Body of pancreas (tissue), 4 donors: ENCODE results near the gene STRIP2. TPM values are rescaled to one million over a fixed set of nuclear protein-coding genes. Genes with fewer than 3 reads are reported as not detected.
"Not testable (repeated sequence)": the region's sequence is repeated elsewhere in the genome, so short reads cannot be mapped to it uniquely, and the experiment has no call there.

Source experiments
- ATAC-seq: fragments of 150-250 bp; one replicate; pipeline ENCODE4 v1.9.1; 2016
- DNase-seq, 4 donors: peaks; one replicate each; pipeline ENCODE4 v3.0.0-alpha.2; 2019
- H3K27ac ChIP-seq, 4 donors: fragments of 200-600 bp; sonication (generic); 1 replicate in 3 of 4; 2 replicates in 1 of 4; pipeline versions ENCODE4 v1.5.1 to v1.6.1; 2016 to 2019; ENCODE audit warnings: mild to moderate bottlenecking in 1 of 4, mixed read lengths in 1 of 4, moderate library complexity in 1 of 4
- H3K27me3 ChIP-seq, 2 donors: fragments of 200-600 bp; sonication (generic); one replicate each; pipeline ENCODE4 v1.6.0; 2016; ENCODE audit warnings: mild to moderate bottlenecking in 1 of 2
- H3K36me3 ChIP-seq, 2 donors: fragments of 200-600 bp; sonication (generic); replicated peaks in 1 of 2; 2 replicates each; pipeline ENCODE4 v1.5.1; 2016; ENCODE audit warnings: low read depth in 2 of 2; ENCODE audit not compliant: insufficient read depth in 1 of 2
- H3K4me1 ChIP-seq: fragments of 200-600 bp; sonication (generic); one replicate; pipeline ENCODE4 v1.6.0; 2016
- H3K4me3 ChIP-seq, 2 donors: fragments of 200-600 bp; sonication (generic); 1 replicate in 1 of 2; 2 replicates in 1 of 2; pipeline ENCODE4 v1.5.1; 2016 to 2019
- H3K9me3 ChIP-seq, 3 donors: fragments of 200-600 bp; sonication (generic); 1 replicate in 2 of 3; 2 replicates in 1 of 3; pipeline ENCODE4 v1.5.1; 2016
- POLR2A ChIP-seq, 3 donors: fragments of 450-650 bp; IDR thresholded peaks; one replicate each; pipeline ENCODE4 v1.6.1; 2016; ENCODE audit warnings: antibody characterized with exemption in 3 of 3, mild to moderate bottlenecking in 2 of 3
- WGBS, 2 donors: methylation state at CpG; one replicate each; pipeline ENCODE4 v1.1.5; 2017; 5-methylcytosine and 5-hydroxymethylcytosine counted together
- intact Hi-C: fragments of 100-400 bp; cut with DNase I; formaldehyde crosslinking; loops from one replicate; pipeline ENCODE4 v1.15.1; 2023
- total RNA-seq, 2 donors: library from RNA; depleted of rRNA; stranded (reverse); fragments of >200 nt; gene quantifications; one replicate each; pipeline ENCODE4 v1.1.0, GENCODE V29; 2016
- TF ChIP-seq, protein P1 (sequence below), 7 experiments: fragments of 450-650 bp in 4 of 7; fragments of 200-600 bp in 3 of 7; sonication (generic) in 3 of 7; IDR thresholded peaks; one replicate each; pipeline ENCODE4 v1.5.1; 2016 to 2019; ENCODE audit warnings: antibody characterized with exemption in 7 of 7

The STRIP2 gene
- total RNA-seq, 2 donors from 2014 or later = 0.26 TPM; not detected in 1

DNA sequence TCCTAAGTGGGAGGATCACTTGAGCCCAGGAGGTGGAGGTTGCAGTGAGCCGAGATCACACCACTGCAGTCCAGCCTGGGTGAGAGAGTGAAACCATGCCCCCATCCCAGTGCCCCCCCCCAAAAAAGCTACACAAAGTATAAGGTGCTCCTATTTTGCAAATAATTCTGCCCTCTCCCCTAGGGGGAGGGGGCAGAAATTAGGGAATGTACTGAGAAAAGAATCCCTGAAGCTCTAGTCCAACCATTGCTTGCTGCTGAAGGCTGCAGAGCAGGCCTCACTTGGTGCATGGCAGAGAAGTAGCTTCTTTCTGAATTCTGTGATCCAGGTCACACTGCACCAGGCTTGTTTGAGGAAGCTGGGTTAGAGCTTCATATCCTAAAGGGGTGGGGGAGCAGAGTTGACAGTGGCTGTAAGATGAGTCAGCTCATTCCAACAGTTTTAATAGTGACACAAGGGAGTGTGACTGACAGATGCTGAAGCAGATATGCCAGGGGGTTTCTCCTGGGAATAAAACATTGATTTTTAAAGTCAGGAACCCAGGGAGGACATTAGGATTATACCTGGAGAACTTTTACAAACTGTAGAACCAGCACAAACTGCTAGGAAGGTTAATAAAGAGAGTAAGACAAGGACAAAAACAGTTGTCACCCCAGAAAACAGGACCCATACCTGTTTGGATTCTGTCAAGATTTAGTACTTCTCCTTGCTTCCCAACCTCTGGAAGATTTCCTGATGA is 32.8 kb upstream of the STRIP2 start:
- no peak for ATAC-seq
- no peak for DNase-seq

GRCh38 chr7:129401967-129402860 is 32.0 kb upstream of the STRIP2 start:
- peaks cover 0 to 2% of the 10 kb centered on the region in 2 donors for H3K36me3 ChIP-seq
- H3K27me3 ChIP-seq = no peaks in the 10 kb centered on the region
- intact Hi-C loops = no loop called here
- ATAC-seq = no peak
- no peak for DNase-seq
- WGBS, 2 donors = 69 to 78% methylated on average over 3 of the region's 3 CpGs
- no peaks in the 10 kb centered on the region for H3K9me3 ChIP-seq
- H3K4me3 ChIP-seq = no peak overlapping the region
- H3K4me1 ChIP-seq = no peaks in the 10 kb centered on the region
- no peak overlapping the region for H3K27ac ChIP-seq
- no peak for TF ChIP-seq POLR2A (IDR thresholded peaks at IDR 0.05)
- TF ChIP-seq, protein P1, sequence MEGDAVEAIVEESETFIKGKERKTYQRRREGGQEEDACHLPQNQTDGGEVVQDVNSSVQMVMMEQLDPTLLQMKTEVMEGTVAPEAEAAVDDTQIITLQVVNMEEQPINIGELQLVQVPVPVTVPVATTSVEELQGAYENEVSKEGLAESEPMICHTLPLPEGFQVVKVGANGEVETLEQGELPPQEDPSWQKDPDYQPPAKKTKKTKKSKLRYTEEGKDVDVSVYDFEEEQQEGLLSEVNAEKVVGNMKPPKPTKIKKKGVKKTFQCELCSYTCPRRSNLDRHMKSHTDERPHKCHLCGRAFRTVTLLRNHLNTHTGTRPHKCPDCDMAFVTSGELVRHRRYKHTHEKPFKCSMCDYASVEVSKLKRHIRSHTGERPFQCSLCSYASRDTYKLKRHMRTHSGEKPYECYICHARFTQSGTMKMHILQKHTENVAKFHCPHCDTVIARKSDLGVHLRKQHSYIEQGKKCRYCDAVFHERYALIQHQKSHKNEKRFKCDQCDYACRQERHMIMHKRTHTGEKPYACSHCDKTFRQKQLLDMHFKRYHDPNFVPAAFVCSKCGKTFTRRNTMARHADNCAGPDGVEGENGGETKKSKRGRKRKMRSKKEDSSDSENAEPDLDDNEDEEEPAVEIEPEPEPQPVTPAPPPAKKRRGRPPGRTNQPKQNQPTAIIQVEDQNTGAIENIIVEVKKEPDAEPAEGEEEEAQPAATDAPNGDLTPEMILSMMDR (IDR thresholded peaks at IDR 0.05) = no peak

More for the DNA sequence above, 32.8 kb upstream of the STRIP2 start:
- TF ChIP-seq, protein P1 (IDR thresholded peaks at IDR 0.05) = no peak
- no peak for TF ChIP-seq POLR2A (IDR thresholded peaks at IDR 0.05)
- WGBS, 2 donors = 100% methylated on average over 1 of the region's 1 CpG
- peaks cover 0 to 2% of the 10 kb centered on the region in 2 donors for H3K36me3 ChIP-seq
- H3K27ac ChIP-seq = no peak overlapping the region
- no peaks in the 10 kb centered on the region for H3K9me3 ChIP-seq
- intact Hi-C loops = no loop called here
- no peak overlapping the region for H3K4me3 ChIP-seq
- no peaks in the 10 kb centered on the region for H3K4me1 ChIP-seq
- H3K27me3 ChIP-seq = no peaks in the 10 kb centered on the region

DNA sequence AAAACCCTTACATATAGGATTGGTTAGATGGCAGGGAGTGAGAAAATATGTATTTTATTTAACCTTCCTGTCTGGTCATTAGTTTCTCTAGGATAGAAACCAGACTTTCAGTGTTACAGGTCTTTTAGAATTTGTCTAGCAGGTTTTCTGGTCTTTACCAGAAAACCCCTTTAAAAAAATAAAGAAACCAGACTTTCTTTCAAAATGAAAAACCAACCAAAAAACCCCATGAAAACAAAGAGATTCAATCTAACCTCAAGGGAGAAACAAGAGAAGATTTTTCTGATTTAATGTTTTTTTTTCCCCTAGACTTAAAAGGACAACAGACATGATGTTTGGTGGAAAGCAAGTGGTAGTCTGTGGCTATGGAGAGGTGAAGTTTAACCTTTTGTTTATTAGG is 28.7 kb upstream of the STRIP2 start:
- TF ChIP-seq POLR2A (IDR thresholded peaks at IDR 0.05) = no peak
- TF ChIP-seq, protein P1 (IDR thresholded peaks at IDR 0.05) = no peak
- no peaks in the 10 kb centered on the region for H3K4me1 ChIP-seq
- DNase-seq (no peak), ATAC-seq (no peak)
- intact Hi-C loops = no loop called here
- H3K27me3 ChIP-seq = no peaks in the 10 kb centered on the region
- H3K36me3 ChIP-seq = peaks cover 0 to 2% of the 10 kb centered on the region in 2 donors
- H3K9me3 ChIP-seq = no peaks in the 10 kb centered on the region
- H3K27ac ChIP-seq = no peak overlapping the region
- no peak overlapping the region for H3K4me3 ChIP-seq

- H3K36me3 ChIP-seq, intact Hi-C loops, DNase-seq, H3K27me3 ChIP-seq, H3K4me1 ChIP-seq, ATAC-seq, H3K4me3 ChIP-seq, H3K27ac ChIP-seq, H3K9me3 ChIP-seq: not testable (repeated sequence)
- WGBS, 2 donors = 90 to 92% methylated on average over 8 of the region's 8 CpGs
Observed at GRCh38 chr7:129410238-129410637, 24.0 kb upstream of the STRIP2 start.

DNA sequence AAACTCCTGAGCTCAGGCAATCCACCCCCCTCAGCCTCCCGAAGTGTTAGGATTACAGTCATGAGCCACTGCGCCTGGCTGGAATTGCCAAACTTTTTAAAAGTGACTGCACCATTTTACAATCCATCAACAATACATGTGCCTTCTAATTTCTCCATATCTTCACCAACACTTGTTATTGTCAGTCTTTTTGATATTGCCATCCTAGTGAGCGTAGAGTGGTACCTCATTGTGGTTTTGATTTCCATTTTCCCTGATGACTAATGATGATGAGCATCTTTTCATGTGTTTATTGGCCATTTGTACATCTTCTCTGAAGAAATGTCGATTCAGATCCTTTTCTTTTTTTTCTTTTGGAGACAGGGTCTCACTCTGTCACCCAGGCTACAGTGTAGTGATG is 21.7 kb upstream of the STRIP2 start:
- WGBS, 2 donors = 94 to 97% methylated on average over 4 of the region's 4 CpGs
- TF ChIP-seq, protein P1 (IDR thresholded peaks at IDR 0.05) = no peak
- no peak for TF ChIP-seq POLR2A (IDR thresholded peaks at IDR 0.05)
- Histone ChIP-seq H3K36me3 (peaks cover 0 to 5% of the 10 kb centered on the region in 2 donors), H3K4me1 (no peaks in the 10 kb centered on the region), H3K27ac (no peak overlapping the region), H3K27me3 (no peaks in the 10 kb centered on the region), H3K4me3 (no peak overlapping the region), H3K9me3 (no peaks in the 10 kb centered on the region)
- ATAC-seq = no peak
- intact Hi-C loops = no loop called here
- no peak for DNase-seq
